ENCODE data around the gene FLNB. TPM values are rescaled to one million over a fixed set of nuclear protein-coding genes. Genes with fewer than 3 reads are reported as not detected.

Gene FLNB
- total and polyA plus RNA-seq, 9 of the 15 experiments (the other 6 are each of a cell fraction or from before 2014, with no cell fraction given), result 9.4 to 48.1 (median 25.6) TPM

GRCh38 chr3:57998366-57999283, 9.6 kb upstream of the FLNB start (continued):
- TF ChIP-seq REST (IDR thresholded peaks at IDR 0.05; ENCODE audit: borderline replicate concordance) (0 out of 2 replicates have a peak, but pooled peaks have one; percentile 3), REST (CRISPR knock-in tag; IDR thresholded peaks at IDR 0.05; ENCODE audit: low read depth) (no peak), ZNF121 (CRISPR knock-in tag; conservative IDR thresholded peaks at IDR 0.05) (no peak), U2AF2 (optimal IDR thresholded peaks at IDR 0.05; ENCODE audit: low read depth, low read length) (no peak), SMAD4 (CRISPR knock-in tag; conservative IDR thresholded peaks at IDR 0.05) (no peak), ARID1B (IDR thresholded peaks at IDR 0.05) (peak; percentile 70), EGR1 (conservative IDR thresholded peaks at IDR 0.05) (peak; percentile 83), ETV6 (IDR thresholded peaks at IDR 0.05; ENCODE audit: borderline replicate concordance in 1 of 2, low read depth in 2 of 2, low read length in 1 of 2) (no peak), ETV6 (CRISPR knock-in tag; IDR thresholded peaks at IDR 0.05; ENCODE audit: borderline replicate concordance) (no peak), AFF4 (CRISPR knock-in tag; IDR thresholded peaks at IDR 0.05) (no peak), SP1 (CRISPR knock-in tag; IDR thresholded peaks at IDR 0.05) (no peak), HDAC3 (IDR thresholded peaks at IDR 0.05; ENCODE audit: borderline replicate concordance, partially characterized antibody) (peak; percentile 49), ARID3A (IDR thresholded peaks at IDR 0.05; ENCODE audit: borderline replicate concordance, low read depth, low read length) (peak; percentile 59; the same call in 1 of the 2 replicates), DPF2 (IDR thresholded peaks at IDR 0.05) (peak; percentile 83)

Measured in K562 (cell line).